ENCODE data around the gene FGD4.

The FGD4 gene

DNA sequence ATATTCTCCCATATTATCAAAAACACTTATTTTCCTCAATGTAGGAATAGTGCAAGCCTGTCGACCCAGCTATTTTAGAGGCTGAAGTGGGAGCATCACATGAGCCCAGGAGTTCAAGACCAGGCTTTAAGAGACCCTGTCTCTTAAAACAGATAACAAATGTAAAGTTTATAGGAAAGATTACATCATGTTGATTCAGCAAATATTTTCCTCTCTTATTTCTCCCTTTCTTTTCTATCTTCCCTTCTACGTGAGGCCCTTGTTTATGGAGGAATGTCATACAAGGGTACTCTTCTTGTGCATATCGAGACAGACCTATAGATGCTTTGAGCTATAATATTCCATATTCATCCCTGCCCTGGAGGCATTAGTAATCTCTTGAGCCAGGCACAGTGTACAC, 36.5 kb upstream of the FGD4 start:
- Histone ChIP-seq H2BK12ac (ENCODE audit: low read length in 2 of 2) (no peak overlapping the region), H2AFZ (ENCODE audit: low read depth, low read length) (no peak overlapping the region), H3K36me3 (ENCODE audit: control insufficient read depth in 1 of 2, insufficient read depth in 2 of 2, low read depth in 1 of 2, low read length in 2 of 2) (peaks cover 10 to 11% of the 10 kb centered on the region in 2 experiments), H2BK120ac (ENCODE audit: low read depth, low read length) (no peak overlapping the region), H3K4me3 (ENCODE audit: insufficient read depth in 1 of 2, low read depth in 1 of 2, low read length in 2 of 2) (no peak overlapping the region), H2BK5ac (ENCODE audit: low read depth, low read length, poor library complexity, severe bottlenecking) (no peak overlapping the region), H3K18ac (ENCODE audit: low read depth in 1 of 2, low read length in 2 of 2) (no peak overlapping the region), H4K91ac (ENCODE audit: low read length) (no peak overlapping the region), H3K27me3 (ENCODE audit: control insufficient read depth in 1 of 2, insufficient read depth in 1 of 2, low read length in 2 of 2) (no peaks in the 10 kb centered on the region), H3K4ac (ENCODE audit: low read depth in 1 of 2, low read length in 2 of 2) (no peak overlapping the region), H2BK15ac (ENCODE audit: low read depth, poor library complexity, severe bottlenecking) (no peak overlapping the region), H4K8ac (ENCODE audit: low read length) (no peak overlapping the region), H3K9ac (ENCODE audit: low read length) (no peak overlapping the region), H2AK5ac (ENCODE audit: low read length, severe bottlenecking) (no peak overlapping the region), H3K4me1 (ENCODE audit: control insufficient read depth, insufficient read depth, low read depth, low read length) (peaks cover 6% of the 10 kb centered on the region), H3K9me3 (ENCODE audit: control insufficient read depth, low read length) (no peaks in the 10 kb centered on the region), H3K14ac (ENCODE audit: low read length in 2 of 2) (no peak overlapping the region), H3K79me1 (replicated peaks; ENCODE audit: low read length, poor library complexity, severe bottlenecking) (peaks cover 4% of the 10 kb centered on the region), H3K4me2 (ENCODE audit: low read length, poor library complexity, severe bottlenecking) (no peak overlapping the region), H3K23ac (ENCODE audit: low read length in 2 of 2) (no peak overlapping the region), H3K27ac (ENCODE audit: low read length, poor library complexity, severe bottlenecking) (no peak overlapping the region)
- WGBS = 83% methylated on average over 2 of the region's 3 CpGs
- no peak for DNase-seq

DNA sequence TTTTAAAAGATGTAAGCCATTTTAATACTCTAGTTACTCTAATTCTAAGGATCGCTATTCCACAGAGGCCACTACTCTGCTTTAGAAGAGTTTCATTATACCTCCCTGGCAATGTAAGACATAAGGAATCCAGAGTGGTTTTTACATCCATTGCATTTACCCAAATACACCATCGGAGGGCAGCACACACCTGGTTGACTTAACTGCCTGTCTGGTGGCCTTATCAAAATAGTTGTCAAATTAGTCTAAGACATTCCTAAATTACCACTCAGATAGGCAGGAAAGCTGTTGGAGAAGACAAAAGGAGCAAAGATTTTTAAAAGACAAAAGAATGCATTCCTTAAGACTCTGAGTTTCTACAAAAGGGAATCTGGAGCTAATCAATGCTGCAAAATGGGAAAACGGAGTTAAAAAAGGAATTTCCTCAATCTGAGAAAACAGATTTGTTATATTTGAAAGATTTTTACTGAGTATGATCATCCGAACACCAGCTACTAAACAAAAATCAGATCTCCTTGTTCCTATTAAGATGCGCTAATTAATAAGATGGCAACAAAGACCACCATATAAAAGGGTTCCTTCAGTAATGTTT, 33.8 kb upstream of the FGD4 start:
- Histone ChIP-seq H4K8ac (ENCODE audit: low read length) (no peak overlapping the region), H3K18ac (ENCODE audit: low read depth in 1 of 2, low read length in 2 of 2) (no peak overlapping the region), H3K4me1 (ENCODE audit: control insufficient read depth, insufficient read depth, low read depth, low read length) (peaks cover 6% of the 10 kb centered on the region), H3K4me2 (ENCODE audit: low read length, poor library complexity, severe bottlenecking) (no peak overlapping the region), H3K14ac (ENCODE audit: low read length in 2 of 2) (no peak overlapping the region), H3K4me3 (ENCODE audit: insufficient read depth in 1 of 2, low read depth in 1 of 2, low read length in 2 of 2) (no peak overlapping the region), H2AFZ (ENCODE audit: low read depth, low read length) (no peak overlapping the region), H3K4ac (ENCODE audit: low read depth in 1 of 2, low read length in 2 of 2) (no peak overlapping the region), H3K36me3 (ENCODE audit: control insufficient read depth in 1 of 2, insufficient read depth in 2 of 2, low read depth in 1 of 2, low read length in 2 of 2) (peaks cover 13 to 17% of the 10 kb centered on the region in 2 experiments), H3K27ac (ENCODE audit: low read length, poor library complexity, severe bottlenecking) (no peak overlapping the region), H2BK120ac (ENCODE audit: low read depth, low read length) (no peak overlapping the region), H2AK5ac (ENCODE audit: low read length, severe bottlenecking) (no peak overlapping the region), H4K91ac (ENCODE audit: low read length) (no peak overlapping the region), H3K23ac (ENCODE audit: low read length in 2 of 2) (no peak overlapping the region), H3K9me3 (ENCODE audit: control insufficient read depth, low read length) (no peaks in the 10 kb centered on the region), H2BK5ac (ENCODE audit: low read depth, low read length, poor library complexity, severe bottlenecking) (no peak overlapping the region), H2BK12ac (ENCODE audit: low read length in 2 of 2) (no peak overlapping the region), H3K27me3 (ENCODE audit: control insufficient read depth in 1 of 2, insufficient read depth in 1 of 2, low read length in 2 of 2) (no peaks in the 10 kb centered on the region), H3K79me1 (replicated peaks; ENCODE audit: low read length, poor library complexity, severe bottlenecking) (peaks cover 2% of the 10 kb centered on the region), H3K9ac (ENCODE audit: low read length) (no peak overlapping the region), H2BK15ac (ENCODE audit: low read depth, poor library complexity, severe bottlenecking) (no peak overlapping the region)
- 0% methylated on average over 2 of the region's 5 CpGs for WGBS
- DNase-seq = peak; percentile 78

DNA sequence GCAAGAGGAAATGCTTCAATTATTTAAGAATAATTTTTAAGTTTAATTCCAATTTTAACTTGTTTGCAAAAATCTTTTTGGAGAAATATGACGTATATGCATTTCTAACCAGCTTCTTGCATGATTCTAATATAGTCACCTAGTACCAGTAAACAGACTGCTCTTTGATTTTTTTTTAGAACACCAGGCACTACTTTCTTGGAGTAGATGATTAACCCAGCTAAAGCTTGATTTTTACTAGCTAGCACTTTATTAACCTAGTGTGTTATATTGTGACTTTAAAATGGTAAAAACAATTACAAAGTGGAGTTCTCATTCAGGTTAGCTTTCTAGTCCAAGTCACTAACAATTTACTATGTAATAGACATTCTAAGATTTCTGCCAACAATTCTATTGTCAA, 32.6 kb upstream of the FGD4 start:
- no peak overlapping the region for H4K91ac ChIP-seq (ENCODE audit: low read length)

DNA sequence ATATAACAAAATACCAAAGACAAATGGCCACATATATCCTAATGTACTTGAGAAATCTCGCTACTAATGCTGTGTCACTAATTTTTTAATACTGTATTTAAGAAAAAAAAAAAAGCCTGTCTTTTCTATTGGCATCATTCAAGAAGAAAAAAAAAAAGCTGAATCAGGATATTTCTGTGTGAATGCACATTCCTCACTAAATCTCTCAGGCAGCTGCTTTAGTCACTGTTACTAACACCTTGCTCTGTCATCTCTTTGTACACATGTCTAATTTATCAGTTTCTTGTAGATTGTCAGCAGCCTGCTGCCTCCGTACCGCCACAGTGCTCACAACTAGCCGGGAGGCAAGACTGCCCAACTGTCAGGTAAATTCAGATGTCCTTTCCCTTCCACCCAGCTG, 32.0 kb upstream of the FGD4 start:
- Histone ChIP-seq H3K27me3 (ENCODE audit: control insufficient read depth in 1 of 2, insufficient read depth in 1 of 2, low read length in 2 of 2) (no peaks in the 10 kb centered on the region), H2BK120ac (ENCODE audit: low read depth, low read length) (no peak overlapping the region), H4K8ac (ENCODE audit: low read length) (no peak overlapping the region), H2BK5ac (ENCODE audit: low read depth, low read length, poor library complexity, severe bottlenecking) (no peak overlapping the region), H2AFZ (ENCODE audit: low read depth, low read length) (no peak overlapping the region), H3K4me2 (ENCODE audit: low read length, poor library complexity, severe bottlenecking) (no peak overlapping the region), H3K9ac (ENCODE audit: low read length) (no peak overlapping the region), H3K4me1 (ENCODE audit: control insufficient read depth, insufficient read depth, low read depth, low read length) (peaks cover 8% of the 10 kb centered on the region), H3K18ac (ENCODE audit: low read depth in 1 of 2, low read length in 2 of 2) (no peak overlapping the region), H3K79me1 (replicated peaks; ENCODE audit: low read length, poor library complexity, severe bottlenecking) (peaks cover 2% of the 10 kb centered on the region), H4K91ac (ENCODE audit: low read length) (no peak overlapping the region), H3K4ac (ENCODE audit: low read depth in 1 of 2, low read length in 2 of 2) (no peak overlapping the region), H3K36me3 (ENCODE audit: control insufficient read depth in 1 of 2, insufficient read depth in 2 of 2, low read depth in 1 of 2, low read length in 2 of 2) (peaks cover 9 to 12% of the 10 kb centered on the region in 2 experiments), H2BK15ac (ENCODE audit: low read depth, poor library complexity, severe bottlenecking) (no peak overlapping the region), H3K9me3 (ENCODE audit: control insufficient read depth, low read length) (no peaks in the 10 kb centered on the region), H3K4me3 (ENCODE audit: insufficient read depth in 1 of 2, low read depth in 1 of 2, low read length in 2 of 2) (no peak overlapping the region), H2BK12ac (ENCODE audit: low read length in 2 of 2) (no peak overlapping the region), H2AK5ac (ENCODE audit: low read length, severe bottlenecking) (no peak overlapping the region), H3K27ac (ENCODE audit: low read length, poor library complexity, severe bottlenecking) (no peak overlapping the region), H3K14ac (ENCODE audit: low read length in 2 of 2) (no peak overlapping the region), H3K23ac (ENCODE audit: low read length in 2 of 2) (no peak overlapping the region)
- 98% methylated on average over 3 of the region's 4 CpGs for WGBS
- DNase-seq = no peak

More for the DNA sequence above, 32.6 kb upstream of the FGD4 start:
- Histone ChIP-seq H3K4ac (ENCODE audit: low read depth in 1 of 2, low read length in 2 of 2) (no peak overlapping the region), H3K27me3 (ENCODE audit: control insufficient read depth in 1 of 2, insufficient read depth in 1 of 2, low read length in 2 of 2) (no peaks in the 10 kb centered on the region), H2BK15ac (ENCODE audit: low read depth, poor library complexity, severe bottlenecking) (no peak overlapping the region), H3K4me1 (ENCODE audit: control insufficient read depth, insufficient read depth, low read depth, low read length) (peaks cover 7% of the 10 kb centered on the region), H3K36me3 (ENCODE audit: control insufficient read depth in 1 of 2, insufficient read depth in 2 of 2, low read depth in 1 of 2, low read length in 2 of 2) (peaks cover 11 to 12% of the 10 kb centered on the region in 2 experiments), H3K14ac (ENCODE audit: low read length in 2 of 2) (no peak overlapping the region), H3K9me3 (ENCODE audit: control insufficient read depth, low read length) (no peaks in the 10 kb centered on the region), H2BK120ac (ENCODE audit: low read depth, low read length) (no peak overlapping the region), H4K8ac (ENCODE audit: low read length) (no peak overlapping the region), H2AFZ (ENCODE audit: low read depth, low read length) (no peak overlapping the region), H2BK5ac (ENCODE audit: low read depth, low read length, poor library complexity, severe bottlenecking) (no peak overlapping the region), H3K27ac (ENCODE audit: low read length, poor library complexity, severe bottlenecking) (no peak overlapping the region), H3K79me1 (replicated peaks; ENCODE audit: low read length, poor library complexity, severe bottlenecking) (peaks cover 2% of the 10 kb centered on the region), H3K23ac (ENCODE audit: low read length in 2 of 2) (no peak overlapping the region), H3K4me2 (ENCODE audit: low read length, poor library complexity, severe bottlenecking) (no peak overlapping the region), H2AK5ac (ENCODE audit: low read length, severe bottlenecking) (no peak overlapping the region), H2BK12ac (ENCODE audit: low read length in 2 of 2) (no peak overlapping the region), H3K18ac (ENCODE audit: low read depth in 1 of 2, low read length in 2 of 2) (no peak overlapping the region), H3K9ac (ENCODE audit: low read length) (no peak overlapping the region), H3K4me3 (ENCODE audit: insufficient read depth in 1 of 2, low read depth in 1 of 2, low read length in 2 of 2) (no peak overlapping the region)
- WGBS = no CpG with 5 or more reads among the region's 1 CpG
- no peak for DNase-seq
